HT1080 (cell line): ENCODE results near the gene EGLN1. TPM values are rescaled to one million over a fixed set of nuclear protein-coding genes. Genes with fewer than 3 reads are reported as not detected.
A peak's percentile ranks its signal among the peaks of the same experiment; 100 is the strongest.

Source experiments
- DNase-seq: peaks from one replicate; pipeline ENCODE4 v3.0.0-alpha.2; 2015; ENCODE audit warnings: low read depth
- total RNA-seq: library from RNA; depleted of rRNA; stranded (reverse); fragments of >200 nt; shearing (Covaris generic); gene quantifications from 2 replicates; pipeline ENCODE4 v1.2.3, GENCODE V29; 2014

The EGLN1 gene
- total RNA-seq, 1 experiment from 2014 or later, result 25.8 TPM

DNA sequence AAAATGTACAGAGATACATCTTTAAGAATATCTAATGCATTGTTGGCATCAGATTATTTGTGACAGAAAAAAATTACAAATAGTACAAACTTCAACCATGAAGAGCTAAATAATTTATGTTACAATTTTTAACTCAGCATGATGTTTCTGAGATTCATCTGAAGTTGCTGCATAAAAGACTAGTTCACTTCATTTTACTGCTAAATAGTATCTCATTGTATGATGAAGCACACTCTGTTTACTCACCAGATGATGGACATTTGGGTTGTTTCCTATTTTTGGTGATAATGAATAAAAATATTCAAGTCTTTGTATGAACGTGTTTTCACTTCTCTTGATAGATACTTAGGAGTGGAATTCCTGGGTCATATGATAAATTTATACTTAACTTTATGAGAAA is 20.6 kb downstream of the EGLN1 start:
- DNase-seq, result no peak

DNA sequence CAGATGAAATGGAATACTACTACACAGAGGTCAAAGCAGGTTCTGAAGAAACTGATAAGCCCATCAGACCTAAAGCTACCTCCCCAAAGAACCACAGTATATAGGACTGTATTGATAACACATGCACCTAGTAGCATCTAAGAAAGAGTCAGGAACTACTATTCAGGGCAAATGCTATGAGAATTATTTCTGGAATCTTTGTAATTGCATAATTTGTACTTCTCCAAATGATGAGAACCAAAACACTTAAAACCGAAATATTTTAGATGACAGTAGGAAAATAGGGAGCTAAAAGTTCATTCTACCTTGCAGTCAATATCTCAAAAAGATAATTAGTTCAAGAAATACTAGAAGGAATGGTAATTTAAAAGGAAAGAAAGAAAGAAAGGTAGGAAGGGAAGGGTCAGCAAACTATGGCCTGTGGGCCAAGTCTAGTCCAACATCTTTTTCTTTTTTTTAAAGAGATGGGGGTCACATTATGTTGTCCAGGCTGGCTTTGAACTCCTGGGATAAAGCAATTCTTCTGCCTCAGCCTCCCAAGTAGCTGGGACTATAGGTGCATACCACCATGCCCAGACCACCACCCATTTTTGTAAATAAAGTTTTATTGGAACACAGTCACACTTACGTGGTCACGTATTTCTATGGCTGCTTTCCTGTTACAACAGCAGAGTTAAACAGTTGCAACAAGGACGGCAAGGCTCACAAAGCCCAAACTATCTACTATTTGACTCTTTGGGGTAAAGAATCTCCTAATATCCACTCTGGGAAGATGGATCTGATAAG is 24.0 kb downstream of the EGLN1 start:
- no peak for DNase-seq

DNA sequence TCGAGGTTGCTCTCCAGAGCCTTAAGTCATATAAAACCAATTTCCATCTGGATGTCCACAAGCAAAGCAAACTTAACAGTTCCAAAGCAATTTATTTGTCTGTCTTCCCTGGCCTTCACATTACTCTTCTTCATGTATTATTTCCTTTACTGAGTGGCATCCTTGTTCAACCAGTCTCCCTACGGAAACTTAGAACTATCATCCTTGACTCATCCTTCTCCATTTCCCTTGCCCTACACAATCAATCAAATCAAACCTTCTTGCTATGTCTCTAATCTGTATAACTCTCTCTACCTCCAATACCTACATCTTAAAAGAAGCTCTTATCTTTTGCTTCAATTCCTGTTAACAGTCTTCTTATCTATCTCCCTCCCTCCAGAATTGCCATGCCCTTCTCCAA is 25.4 kb downstream of the EGLN1 start:
- peak; percentile 30 for DNase-seq

DNA sequence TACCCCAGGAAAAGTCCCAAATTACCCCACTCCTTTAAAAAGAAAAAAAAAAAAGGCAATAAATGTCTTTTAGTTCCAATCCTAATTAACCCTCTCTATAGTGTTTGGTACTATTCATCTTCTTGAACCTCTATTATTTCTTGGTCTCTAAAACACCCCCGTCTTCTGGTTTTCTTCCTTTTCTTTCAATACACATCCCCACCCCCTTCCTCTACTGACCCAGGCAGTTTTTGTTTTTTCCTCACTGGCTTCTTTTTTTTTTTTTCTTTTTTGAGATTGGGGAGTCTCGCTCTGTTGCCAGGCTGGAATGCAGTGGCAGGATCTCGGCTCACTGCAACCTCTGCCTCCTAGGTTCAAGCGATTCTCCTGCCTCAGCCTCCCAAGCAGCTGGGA is 26.1 kb downstream of the EGLN1 start:
- no peak for DNase-seq

DNA sequence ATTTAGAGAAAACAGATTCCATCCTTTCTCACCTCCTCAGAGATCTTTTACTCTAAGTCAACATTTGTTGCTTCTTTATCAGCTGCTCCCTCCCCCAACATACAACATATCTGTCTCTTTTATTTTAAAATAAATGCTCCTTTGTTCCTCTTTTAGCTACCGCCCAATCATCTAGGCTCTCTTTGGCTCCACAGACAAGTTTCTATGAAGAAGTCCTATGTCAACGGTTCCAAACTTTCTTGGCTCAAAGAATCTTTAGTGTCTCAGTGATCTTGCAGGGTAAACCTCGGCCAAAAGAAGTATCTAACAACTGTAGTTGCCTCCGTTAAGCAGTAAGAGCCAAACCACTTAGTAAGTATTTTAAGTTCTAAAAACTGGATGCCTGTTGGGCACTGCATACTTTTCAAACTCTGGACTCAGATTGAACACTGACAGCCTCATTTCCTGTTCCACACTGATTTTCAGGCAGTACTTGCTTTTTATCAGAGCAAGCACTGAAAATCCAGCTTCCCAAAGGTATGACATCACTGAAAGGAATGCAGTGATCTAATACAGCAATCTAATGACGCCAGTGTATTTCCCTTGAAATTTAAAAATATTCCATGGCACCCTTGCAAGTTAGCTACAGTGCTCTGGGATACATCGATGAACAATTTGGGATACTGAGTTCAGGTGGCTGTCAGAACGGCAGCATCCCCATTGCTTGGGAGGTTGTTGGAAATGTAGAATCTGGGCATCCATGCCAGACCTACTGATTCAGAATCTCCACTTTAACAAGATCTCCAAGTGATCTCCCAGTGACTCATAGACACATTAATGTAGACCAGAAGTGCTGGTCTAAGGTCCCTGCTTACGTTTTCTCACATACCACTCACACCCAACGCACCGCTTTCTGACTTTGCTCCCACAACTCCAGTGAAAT is 26.8 kb downstream of the EGLN1 start:
- peak; percentile 91 for DNase-seq

DNA sequence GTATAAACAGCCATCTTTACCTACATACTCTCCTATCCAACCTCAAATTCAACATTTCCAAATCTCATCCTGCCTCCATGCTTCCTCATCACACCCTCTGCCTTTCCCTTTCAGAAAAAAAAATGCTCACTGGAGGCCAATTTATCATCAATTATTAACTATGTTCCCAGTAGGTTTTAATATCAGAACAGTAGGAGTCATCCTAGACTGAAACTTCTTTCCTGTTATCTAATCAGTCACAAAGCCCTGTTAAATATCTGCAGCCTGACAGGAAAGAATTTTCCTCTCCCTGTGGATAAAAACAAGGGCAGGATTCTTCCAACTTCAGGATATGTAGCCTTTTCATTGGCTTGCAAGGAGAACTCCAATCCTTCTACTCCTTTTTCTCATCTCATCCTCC is 28.4 kb downstream of the EGLN1 start:
- DNase-seq, result no peak

DNA sequence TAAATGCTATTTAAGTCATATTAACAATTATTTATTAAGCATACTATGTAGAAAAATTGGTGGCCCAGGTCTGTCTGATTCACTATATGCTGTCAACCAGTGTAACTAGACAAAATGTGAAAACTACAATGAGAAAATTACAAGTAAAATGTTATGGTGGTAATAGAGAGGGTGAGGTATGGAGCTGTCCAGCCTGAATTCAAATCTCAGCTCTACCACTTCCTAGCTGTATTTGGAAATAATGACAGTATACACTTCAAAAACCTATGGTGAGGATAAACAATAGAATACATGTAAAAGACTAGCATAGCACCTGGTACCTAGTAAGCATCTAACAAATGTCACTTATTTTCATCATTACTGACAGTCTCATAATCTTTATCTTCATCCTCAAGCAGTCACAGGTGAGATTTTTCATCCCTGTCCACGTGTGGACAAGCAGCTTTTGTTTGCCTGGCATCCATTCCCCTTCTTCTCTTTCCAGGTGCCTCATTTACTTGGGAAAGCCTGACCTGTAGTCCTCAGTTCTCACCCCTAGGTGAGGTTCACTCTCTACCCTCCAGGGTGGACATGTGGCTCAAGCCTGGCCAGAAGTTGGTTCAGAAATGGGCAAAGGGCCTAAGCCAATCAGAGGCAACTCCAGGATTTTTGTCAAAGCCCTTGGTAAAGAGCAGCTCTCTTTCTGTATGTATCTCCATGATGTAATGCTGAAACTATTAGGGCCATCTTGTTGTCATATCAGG is 29.5 kb downstream of the EGLN1 start:
- no peak for DNase-seq

DNA sequence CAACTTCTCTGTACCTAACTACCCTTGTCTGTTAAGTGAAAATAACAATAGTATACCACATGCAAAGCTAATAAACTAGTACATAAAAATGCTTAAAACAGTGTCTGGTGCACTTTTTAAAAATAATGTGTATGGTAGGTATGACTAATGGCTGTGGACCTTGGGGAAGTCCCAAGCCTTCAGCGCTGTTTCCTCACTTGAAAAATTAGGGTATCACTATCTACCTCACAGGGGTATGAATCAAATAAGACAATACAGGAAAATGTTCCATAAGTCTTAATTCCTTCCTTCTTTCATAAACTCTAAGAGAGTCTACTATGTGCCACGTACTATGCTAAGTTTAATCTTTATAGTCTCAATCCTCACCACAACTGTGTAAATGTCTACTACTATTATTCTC is 32.0 kb downstream of the EGLN1 start:
- no peak for DNase-seq

DNA sequence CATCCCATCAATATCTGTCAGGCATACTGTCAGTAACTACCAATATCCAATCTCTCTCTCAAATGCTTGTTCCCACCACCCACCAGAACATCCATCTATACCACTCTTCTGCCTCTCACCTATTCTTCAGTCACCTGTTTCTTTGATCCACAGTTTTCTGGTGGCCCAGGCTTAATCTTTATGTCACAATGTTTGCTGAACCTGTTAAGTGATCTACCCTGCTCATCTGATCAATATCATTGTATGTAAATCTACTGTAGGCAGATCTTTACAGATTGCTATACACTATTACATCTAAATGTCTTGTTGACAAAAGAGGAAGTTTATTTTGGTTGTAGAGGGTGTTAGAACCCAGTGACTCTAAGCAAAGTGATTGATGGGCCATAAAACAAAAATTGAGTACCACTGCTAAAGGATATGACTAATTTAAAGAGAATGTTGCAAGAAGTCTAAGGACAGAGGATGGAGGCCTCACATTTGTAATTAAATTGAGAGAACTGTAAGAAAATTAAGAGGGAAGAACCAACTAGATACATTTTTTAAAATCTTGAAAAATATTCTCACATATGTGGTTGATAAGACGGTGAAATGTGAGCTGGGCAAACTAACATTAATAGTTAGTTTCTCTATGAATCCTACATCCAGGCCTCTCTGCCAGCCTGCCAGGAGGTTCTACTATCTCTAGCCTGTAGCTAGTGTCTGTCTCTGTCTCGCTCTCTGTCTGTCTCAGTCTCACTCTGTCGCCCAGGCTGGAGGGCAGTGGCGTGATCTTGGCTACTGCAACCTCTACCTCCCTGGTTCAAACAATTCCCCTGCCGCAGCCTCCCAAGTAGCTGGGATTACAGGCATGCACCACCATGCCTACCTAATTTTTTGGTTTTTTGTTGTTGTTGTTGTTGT is 34.1 kb downstream of the EGLN1 start:
- DNase-seq, result peak; percentile 63

DNA sequence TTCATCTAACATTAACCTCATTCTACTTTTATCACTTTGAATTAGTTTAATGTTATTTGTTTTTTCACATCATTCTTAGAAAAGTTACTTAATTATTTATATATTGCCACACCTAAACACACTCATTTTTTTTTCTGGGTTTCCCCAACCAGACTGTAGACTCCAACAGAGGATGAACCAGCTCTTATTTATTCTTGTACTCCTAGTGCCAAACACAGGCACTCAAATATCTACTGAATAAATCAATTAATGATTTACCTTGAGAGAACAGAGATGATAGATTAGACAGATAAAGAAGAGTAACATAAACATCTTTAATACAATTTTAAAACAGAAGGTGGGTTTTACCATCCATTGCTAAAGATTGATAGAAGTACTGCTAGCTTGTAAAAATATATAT is 35.6 kb downstream of the EGLN1 start:
- DNase-seq, result no peak

DNA sequence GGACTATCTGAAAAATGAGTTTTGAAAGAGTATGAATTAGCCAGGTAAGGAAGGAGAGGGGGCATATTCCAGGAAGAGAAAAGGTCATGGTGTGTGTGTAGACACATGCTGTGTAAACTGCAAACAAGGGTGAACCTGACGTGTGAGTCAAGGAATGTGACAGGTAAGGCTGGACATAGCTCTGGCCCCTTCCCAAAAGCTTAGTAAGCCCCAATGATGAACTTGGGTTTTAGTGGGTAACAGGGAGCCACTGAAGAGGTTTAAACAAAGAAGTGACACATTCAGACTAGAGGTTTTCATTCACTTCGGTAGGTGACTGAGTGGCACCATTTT is 36.7 kb downstream of the EGLN1 start:
- no peak for DNase-seq

DNA sequence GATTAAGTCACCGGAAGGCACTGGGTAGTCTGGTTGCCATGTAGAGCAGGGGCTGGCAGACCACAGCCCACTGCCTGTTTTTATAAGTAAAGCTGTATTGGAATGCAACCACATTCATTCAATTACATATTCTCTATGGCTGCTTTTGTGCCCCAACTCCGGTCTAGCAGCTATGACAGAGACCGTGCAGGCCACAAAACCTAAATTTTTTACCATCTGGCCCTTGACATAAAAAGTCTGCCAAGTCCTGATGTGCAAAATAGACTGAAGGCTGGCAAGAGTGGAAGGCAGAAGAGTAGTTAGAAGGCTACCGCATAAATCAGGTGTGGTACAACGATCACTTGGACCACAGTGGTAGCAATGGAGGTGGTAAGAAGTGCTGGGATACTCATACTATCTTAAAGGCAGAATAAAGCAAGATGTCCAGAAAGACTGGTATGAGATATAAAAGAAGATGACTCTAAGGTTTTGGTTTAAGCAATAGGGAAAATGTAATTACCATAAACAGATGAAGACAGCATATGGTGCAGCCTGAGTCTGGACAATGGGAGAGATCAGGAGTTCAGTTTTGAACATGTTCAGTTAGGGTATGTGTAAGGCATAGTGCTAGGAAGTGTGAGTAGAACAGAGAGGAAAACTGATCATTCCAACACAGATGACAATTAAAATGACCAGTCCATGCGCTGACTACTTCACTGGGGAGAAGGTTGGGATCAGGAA is 37.2 kb downstream of the EGLN1 start:
- no peak for DNase-seq

DNA sequence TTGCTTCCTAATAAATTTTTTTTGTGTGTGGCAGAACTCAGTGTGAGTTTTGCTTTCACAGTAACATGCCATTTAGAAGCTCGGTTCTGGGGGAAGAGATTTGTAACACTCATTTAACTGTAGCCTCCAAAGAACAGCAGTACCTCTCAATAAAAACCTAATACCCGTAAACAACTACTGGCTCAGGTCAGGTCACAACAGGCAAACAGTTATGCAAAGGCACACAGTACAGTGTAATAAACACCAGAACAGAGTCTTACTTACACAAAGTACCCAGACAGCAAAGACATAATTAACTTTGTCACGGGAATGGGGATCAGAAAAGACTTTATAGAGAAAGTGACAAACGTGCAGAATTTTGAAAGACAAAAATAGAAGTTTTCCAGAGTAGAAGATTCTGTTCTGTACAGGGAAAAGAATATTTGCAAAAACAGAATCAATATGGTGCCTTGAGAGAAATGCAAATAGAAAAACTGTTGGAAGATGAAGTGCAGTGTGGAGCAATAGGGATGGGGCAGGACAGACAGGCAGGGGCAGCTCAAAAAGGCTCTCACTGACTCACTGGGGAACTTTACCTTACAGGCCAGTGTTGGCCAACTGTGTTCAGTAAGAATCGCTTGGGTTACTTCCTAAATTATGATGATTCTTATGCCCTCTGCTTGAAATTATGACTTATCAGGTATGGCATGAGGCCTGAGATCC is 38.8 kb downstream of the EGLN1 start:
- no peak for DNase-seq

DNA sequence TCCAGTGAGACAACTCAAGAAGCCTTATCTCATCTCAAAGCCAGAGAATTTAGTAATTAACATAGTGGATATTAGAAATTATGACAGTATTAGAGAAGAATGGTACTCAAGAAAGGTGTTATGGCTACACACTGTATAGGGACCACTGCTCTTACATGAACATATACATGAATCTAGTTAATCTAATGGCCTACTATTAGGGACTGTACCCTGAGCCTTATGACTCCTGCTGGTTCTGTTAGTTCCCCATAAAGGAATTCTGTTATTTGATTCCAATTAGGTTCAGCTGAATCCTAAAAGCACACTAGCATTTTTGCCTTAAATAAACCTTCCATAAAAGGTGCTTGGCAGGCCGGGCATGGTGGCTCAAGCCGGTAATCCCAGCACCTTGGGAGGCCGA is 39.7 kb downstream of the EGLN1 start:
- no peak for DNase-seq

DNA sequence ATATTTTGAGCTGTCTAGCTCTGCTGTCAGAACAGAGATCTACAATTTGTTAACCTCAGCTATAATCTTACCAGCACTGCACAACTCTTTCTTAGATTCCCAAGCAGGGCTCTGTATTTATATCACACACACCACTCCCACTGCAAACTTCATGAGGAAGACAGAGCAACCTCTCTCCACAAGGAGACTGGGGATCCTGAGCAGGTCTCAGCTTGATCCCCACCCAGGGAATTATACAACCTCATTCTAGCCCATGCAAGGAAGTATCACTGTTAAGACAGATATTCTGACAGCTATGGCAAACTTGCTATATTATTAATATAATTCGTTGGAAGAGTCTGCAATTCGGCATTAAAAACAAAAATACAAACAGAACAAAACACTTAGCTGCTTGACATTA is 40.4 kb downstream of the EGLN1 start:
- DNase-seq, result no peak

DNA sequence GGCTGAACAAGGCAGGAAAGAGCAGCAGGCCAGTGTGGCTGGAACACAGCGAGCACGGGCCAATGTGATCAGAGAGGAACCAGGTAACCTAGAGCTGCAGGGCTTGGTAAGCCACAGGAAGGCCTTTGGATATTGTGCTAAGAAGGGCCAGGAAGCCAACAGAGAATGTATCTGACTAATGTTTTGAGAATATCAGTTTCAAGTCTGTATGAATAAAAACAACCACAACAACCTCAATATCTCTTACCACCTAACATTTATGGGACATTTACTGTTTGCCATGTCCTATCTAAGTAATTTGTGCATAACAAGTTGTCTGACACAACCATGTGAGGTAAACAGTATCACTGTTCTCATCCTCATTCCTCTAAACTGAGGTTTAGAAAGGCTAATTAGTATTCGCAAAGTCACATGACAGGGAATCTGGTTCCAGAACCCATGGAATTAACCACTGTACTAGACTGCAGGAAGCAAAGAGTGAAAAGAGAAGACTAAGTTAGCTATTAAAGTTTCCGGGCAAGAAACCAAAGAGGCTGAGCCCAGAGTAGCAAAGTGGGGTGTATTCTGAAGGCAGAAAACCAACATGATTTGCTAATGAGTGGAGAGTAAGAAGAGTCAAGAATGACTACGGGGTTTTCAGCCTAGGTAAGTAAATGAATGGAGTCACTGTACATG is 45.1 kb downstream of the EGLN1 start:
- no peak for DNase-seq

DNA sequence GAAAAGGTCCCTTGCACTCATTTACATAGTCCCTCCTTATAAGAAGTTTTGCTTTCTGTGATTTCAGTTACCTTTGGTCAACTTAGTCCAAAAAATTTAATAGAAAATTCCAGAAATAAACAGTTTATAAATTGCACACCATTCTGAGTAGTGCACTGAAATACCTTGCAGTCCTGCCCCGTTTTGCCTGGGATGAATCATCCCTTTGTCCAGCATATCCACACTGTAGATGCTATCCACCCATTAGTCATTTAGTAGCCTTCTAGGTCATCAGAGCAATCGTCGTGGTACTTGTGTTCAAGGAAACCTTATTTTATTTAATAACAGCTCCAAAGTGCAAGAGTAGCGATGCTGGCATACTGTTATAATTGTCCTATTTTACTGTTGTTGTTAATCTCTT is 46.0 kb downstream of the EGLN1 start:
- no peak for DNase-seq

DNA sequence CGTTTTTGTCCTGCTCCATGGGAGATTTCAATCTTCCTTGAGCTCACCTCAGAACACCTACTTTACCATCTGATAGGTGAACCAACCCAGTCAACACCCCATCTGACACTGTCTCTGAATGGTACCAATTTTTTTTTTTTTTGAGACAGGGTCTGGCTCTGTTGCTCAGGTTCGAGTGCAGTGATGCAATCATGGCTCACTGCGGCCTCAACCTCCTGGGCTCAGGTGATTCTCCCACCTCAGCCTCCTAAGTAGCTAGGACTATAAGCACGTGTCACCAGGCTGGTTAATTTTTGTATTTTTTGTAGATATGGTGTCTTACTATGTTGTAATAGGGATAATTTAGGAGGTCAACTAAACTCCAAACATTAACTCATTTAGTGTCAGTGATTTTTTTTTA is 47.7 kb downstream of the EGLN1 start:
- no peak for DNase-seq

DNA sequence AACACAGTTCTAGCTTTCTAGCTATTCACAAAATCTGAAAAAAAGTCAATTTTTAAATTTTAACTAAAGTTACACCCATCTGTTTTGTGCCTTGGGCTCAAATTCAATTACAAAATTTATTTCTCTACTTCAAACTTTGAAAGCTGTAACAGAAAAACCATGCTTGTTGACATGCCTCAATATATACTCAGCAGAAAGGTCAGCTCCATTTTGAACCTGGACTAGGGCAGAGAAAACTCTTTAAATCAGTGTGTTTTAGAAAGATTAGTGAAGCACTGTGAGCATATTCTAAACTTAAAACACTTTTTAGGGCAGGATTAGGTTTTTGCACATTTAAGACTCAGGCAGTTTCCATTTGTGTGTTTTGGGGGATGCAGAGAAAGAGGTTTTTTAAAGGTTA is 49.6 kb downstream of the EGLN1 start:
- no peak for DNase-seq
